GM12864 (cell line): Measurements from ENCODE around the gene MAST4.

Source experiments
- DNase-seq: peaks from one replicate; pipeline ENCODE4 v3.0.0-alpha.2; 2011; ENCODE audit warnings: low read depth
- H3K4me3 ChIP-seq: 2 replicates; pipeline ENCODE4 v1.5.1; 2011; ENCODE audit warnings: mild to moderate bottlenecking, low read depth, low read length, control low read depth
- TF ChIP-seq, protein P1 (sequence below): IDR thresholded peaks from 2 replicates; pipeline ENCODE4 v1.5.1; 2011; ENCODE audit warnings: low read depth, mild to moderate bottlenecking, moderate library complexity, low read length, control low read depth, inconsistent platforms; ENCODE audit errors: missing control alignments

The MAST4 gene

DNA sequence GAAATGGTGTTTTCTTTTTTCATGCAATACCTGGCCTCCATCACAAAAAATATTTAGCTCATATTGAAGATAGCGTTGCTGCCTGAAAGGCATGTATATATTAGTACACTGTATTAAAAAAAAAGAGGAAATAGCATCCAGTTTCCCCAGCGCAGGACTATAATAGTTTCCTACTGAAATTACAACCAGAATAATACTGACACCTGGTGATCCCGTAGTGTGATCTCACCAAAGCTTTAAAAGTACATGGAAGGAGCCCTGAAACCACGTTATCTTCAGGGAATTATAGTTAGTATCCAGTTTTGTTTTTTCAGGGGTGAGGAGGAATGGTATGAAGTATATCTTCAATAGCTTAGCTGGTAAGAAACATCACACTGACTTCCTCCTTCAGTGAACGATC is 335.5 kb downstream of the MAST4 start:
- H3K4me3 ChIP-seq: no peak overlapping the region
- no peak for DNase-seq
- TF ChIP-seq, protein P1, sequence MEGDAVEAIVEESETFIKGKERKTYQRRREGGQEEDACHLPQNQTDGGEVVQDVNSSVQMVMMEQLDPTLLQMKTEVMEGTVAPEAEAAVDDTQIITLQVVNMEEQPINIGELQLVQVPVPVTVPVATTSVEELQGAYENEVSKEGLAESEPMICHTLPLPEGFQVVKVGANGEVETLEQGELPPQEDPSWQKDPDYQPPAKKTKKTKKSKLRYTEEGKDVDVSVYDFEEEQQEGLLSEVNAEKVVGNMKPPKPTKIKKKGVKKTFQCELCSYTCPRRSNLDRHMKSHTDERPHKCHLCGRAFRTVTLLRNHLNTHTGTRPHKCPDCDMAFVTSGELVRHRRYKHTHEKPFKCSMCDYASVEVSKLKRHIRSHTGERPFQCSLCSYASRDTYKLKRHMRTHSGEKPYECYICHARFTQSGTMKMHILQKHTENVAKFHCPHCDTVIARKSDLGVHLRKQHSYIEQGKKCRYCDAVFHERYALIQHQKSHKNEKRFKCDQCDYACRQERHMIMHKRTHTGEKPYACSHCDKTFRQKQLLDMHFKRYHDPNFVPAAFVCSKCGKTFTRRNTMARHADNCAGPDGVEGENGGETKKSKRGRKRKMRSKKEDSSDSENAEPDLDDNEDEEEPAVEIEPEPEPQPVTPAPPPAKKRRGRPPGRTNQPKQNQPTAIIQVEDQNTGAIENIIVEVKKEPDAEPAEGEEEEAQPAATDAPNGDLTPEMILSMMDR: no peak

DNA sequence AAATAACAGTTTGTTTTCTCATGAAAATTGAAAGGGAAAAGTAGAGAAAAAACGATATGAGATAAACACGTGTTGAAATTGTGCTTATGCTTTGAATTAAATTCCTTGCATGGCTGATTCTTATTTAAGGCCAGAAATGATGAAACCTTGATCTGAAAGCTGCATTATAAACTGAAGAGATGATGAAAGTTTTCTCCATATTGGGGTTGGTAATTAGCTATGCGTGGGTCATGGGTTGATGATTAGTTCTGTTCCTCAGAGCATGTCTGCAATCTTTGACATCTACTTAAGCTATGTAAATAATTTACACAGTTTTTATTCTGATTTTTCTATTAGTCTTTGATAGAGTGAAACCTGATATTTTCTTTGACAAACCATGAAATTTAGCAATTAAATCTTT is 336.3 kb downstream of the MAST4 start:
- no peak overlapping the region for H3K4me3 ChIP-seq
- TF ChIP-seq, protein P1: no peak
- DNase-seq: no peak

DNA sequence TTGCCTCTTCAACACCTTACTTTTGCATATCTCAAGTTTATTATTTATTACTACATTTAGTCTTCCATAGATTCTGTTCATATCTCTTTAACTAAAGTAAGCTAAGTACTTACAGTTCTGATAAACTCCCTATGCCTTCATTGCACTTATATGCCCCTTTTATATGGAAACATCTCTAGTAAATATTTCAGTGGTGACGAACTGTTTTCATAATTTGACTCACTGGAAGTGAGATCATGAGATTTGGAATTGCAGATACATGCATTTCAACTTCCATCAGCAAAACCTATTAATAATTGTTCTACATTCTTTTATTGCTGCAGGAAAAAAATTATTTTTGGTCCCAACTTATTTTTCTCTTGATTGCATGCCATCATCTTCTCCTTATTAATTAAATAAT is 336.9 kb downstream of the MAST4 start:
- no peak for DNase-seq
- TF ChIP-seq, protein P1: no peak
- no peak overlapping the region for H3K4me3 ChIP-seq

DNA sequence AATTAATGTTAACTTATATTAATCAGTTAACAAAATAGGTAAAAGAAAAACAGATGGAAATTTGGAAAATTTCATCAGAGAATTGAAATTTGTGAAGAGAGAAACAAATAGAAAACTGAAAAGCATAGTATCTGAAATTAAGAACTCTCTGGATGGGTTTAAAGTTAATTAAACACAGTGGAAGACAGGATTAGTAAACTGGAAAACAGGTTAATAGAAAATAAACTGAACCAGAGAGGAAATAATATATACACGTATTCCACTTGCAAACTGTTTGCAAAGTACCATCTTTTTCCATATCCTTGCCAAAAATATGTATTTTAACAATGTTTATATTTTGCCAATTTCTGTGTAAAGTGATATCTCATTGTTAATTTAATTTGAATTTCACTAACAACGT is 342.9 kb downstream of the MAST4 start:
- TF ChIP-seq, protein P1: no peak
- H3K4me3 ChIP-seq: no peak overlapping the region
- no peak for DNase-seq

DNA sequence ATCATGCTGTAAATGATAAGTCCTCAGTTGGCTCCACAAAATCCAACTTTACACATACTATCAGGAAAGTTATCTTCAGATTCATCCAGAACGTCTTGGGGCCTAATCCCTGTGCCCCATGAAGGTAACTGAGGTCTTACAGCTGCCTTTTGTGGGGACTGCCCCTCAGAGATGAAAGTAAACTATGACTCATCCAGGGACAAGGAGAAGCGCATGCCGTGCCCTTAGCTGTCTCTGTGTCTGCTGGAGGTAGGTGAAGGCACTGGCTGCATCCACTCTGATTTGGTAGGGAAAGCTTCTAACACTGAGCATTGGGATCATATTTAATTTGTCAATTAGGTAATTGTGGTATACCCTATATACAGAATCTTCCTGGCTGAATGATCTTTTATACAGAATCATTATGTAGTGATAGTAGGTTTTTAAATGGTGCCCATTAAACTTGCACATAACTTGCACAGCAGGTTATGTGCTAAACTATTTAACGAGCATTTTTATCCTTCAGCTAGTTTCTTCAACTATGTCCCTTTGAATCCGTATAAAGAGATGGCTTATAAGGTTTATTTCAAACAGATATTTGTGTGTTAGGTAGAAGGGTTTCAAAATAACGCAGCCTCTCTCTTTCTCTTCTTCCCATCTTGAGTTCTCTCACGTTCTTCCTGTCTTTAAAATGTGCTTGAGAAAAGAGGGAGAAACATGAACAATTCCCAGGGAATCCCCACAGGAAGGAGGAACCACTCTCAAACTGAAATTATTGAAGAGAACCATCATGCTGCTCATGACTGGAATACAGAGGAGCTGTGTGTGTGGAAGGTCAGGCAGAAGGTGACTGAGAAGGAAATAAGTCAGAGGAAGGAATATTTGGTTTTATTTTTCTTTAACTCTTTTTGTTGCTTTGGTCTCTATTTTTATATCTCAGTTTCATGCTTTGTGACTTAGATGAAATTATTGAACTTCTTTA is 349.5 kb downstream of the MAST4 start:
- TF ChIP-seq, protein P1: no peak
- H3K4me3 ChIP-seq: no peak overlapping the region
- no peak for DNase-seq

DNA sequence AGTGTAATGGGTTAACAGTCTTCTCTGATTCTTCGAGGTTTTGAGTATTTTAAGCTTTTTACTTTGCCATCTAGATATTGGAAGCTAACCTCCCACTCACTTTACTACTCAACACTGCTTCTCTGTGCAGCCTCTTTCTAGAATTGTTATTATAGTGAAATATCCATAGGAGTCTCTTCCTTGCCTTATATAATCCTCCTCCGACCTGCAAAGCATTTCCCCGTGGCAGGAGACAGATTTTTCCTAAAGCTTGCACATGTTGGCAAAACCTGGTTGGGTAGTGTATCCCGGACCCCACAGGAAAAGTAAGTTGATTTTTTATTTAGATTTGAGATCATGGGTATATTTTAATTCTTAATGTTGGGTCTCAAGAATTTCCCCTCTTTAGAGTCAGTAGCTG is 351.3 kb downstream of the MAST4 start:
- H3K4me3 ChIP-seq: no peak overlapping the region
- TF ChIP-seq, protein P1: no peak
- DNase-seq: no peak

DNA sequence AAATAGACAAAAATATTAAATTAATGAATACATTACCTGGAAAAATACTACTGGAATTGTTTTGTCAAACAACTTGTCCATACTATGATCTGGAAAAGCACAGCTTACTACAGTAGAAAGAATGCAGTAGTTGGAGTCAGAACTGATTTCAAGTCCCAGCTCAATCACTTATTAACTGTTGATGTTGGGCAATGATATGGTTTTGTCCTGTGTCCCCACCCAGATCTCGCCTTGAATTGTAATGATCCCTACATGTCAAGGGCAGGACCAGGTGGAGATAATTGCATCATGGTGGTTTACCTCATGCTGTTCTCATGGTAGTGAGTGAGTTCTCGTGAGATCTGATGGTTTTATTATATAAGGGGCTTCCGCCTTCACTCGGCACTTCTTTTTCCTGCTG is 352.9 kb downstream of the MAST4 start:
- TF ChIP-seq, protein P1: no peak
- no peak for DNase-seq
- no peak overlapping the region for H3K4me3 ChIP-seq
